Loucy (cell line): ENCODE data around the gene CD86.

Experiments
- EZH2phosphoT487 ChIP-seq: fragments of 200-600 bp; IDR thresholded peaks from 2 replicates; pipeline ENCODE4 v1.6.1; 2018; ENCODE audit warnings: antibody characterized with exemption, mild to moderate bottlenecking, moderate library complexity, borderline replicate concordance
- TF ChIP-seq, protein P1 (sequence below): fragments of 200-600 bp; sonication (generic); conservative IDR thresholded peaks from 2 replicates; pipeline ENCODE4 v1.5.1; 2014; ENCODE audit warnings: mild to moderate bottlenecking, antibody characterized with exemption, low read length

DNA sequence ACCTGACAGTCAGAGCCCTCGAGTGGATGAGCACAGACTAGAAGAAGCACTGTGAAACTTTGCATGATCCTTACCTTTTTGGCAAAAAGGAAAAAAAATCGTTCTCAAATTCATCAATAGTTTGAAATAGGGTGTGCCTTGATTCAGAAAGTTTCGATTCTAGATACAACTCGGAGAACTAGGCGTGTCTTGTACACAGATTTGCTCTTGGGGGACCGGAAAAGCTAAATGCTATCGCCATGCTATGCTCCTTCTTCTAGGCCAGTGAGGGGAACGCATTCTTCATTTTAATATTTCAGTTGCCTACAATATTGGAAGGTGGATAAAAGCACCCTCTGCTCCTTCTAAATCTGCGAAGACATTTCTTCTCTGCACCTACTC, 25.0 kb downstream of the CD86 start:
- TF ChIP-seq, protein P1, sequence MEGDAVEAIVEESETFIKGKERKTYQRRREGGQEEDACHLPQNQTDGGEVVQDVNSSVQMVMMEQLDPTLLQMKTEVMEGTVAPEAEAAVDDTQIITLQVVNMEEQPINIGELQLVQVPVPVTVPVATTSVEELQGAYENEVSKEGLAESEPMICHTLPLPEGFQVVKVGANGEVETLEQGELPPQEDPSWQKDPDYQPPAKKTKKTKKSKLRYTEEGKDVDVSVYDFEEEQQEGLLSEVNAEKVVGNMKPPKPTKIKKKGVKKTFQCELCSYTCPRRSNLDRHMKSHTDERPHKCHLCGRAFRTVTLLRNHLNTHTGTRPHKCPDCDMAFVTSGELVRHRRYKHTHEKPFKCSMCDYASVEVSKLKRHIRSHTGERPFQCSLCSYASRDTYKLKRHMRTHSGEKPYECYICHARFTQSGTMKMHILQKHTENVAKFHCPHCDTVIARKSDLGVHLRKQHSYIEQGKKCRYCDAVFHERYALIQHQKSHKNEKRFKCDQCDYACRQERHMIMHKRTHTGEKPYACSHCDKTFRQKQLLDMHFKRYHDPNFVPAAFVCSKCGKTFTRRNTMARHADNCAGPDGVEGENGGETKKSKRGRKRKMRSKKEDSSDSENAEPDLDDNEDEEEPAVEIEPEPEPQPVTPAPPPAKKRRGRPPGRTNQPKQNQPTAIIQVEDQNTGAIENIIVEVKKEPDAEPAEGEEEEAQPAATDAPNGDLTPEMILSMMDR, result no peak
- no peak for TF ChIP-seq EZH2phosphoT487
